WTC11 (cell line): ENCODE results near the gene ZNF786. TPM values are rescaled to one million over a fixed set of nuclear protein-coding genes. Genes with fewer than 3 reads are reported as not detected.

ENCODE experiments used
- ATAC-seq: fragments of 200-7000 bp; cut with Tn5 transposase; 2 replicates; pipeline ENCODE4 v1.10.0; 2021; ENCODE audit warnings: mild to moderate bottlenecking, moderate library complexity
- CTCF ChIA-PET: fragments of 300-600 bp; sonication (Branson Sonifier 250); formaldehyde crosslinking; loops from one replicate; lab custom pipeline; 2021; ENCODE audit warnings: antibody characterized with exemption; lab: Charles Lee
- POLR2A ChIA-PET: fragments of 350-600 bp; sonication (Branson Sonifier 250); formaldehyde crosslinking; loops from one replicate; lab custom pipeline; 2021; ENCODE audit warnings: antibody characterized with exemption; lab: Charles Lee
- DNase-seq: peaks from one replicate; pipeline ENCODE4 v3.0.0; 2021; ENCODE audit warnings: low spot score
- H3K27ac Mint-ChIP-seq: 2 replicates; pipeline ENCODE4 v1.8.0; 2021; ENCODE audit warnings: mixed read lengths
- H3K27me3 Mint-ChIP-seq: 2 replicates; pipeline ENCODE4 v1.8.0; 2021; ENCODE audit warnings: low read depth, mild to moderate bottlenecking, moderate library complexity, mixed read lengths
- H3K36me3 Mint-ChIP-seq: 2 replicates; pipeline ENCODE4 v1.8.0; 2021; ENCODE audit warnings: mixed read lengths
- H3K4me1 Mint-ChIP-seq: 2 replicates; pipeline ENCODE4 v1.8.0; 2022; ENCODE audit warnings: mixed read lengths
- H3K4me3 Mint-ChIP-seq: 2 replicates; pipeline ENCODE4 v1.8.0; 2021; ENCODE audit warnings: mild to moderate bottlenecking, moderate library complexity, mixed read lengths
- H3K9me3 Mint-ChIP-seq: 2 replicates; pipeline ENCODE4 v1.8.0; 2021; ENCODE audit warnings: mixed read lengths
- ETV6 ChIP-seq: sonication (generic); formaldehyde crosslinking; IDR thresholded peaks from 2 replicates; pipeline ENCODE4 v1.8.1; 2022; ENCODE audit warnings: mild to moderate bottlenecking, missing genetic modification reagents
- FOXJ3 ChIP-seq: sonication (generic); formaldehyde crosslinking; IDR thresholded peaks from 2 replicates; pipeline ENCODE4 v1.9.0; 2021; ENCODE audit warnings: missing genetic modification reagents, mild to moderate bottlenecking, borderline replicate concordance
- FOXK1 ChIP-seq: sonication (generic); formaldehyde crosslinking; IDR thresholded peaks from 2 replicates; pipeline ENCODE4 v1.8.0; 2022; ENCODE audit warnings: mild to moderate bottlenecking, moderate library complexity, missing genetic modification reagents
- GRHL2 ChIP-seq: fragments of 250-450 bp; sonication (Bioruptor Pico); IDR thresholded peaks from 2 replicates; pipeline ENCODE4 v1.8.0; 2022; ENCODE audit warnings: mild to moderate bottlenecking, moderate library complexity; ENCODE audit not compliant: insufficient replicate concordance, severe bottlenecking
- JUN ChIP-seq: sonication (generic); formaldehyde crosslinking; IDR thresholded peaks from 2 replicates; pipeline ENCODE4 v1.8.0; 2023; ENCODE audit warnings: mild to moderate bottlenecking, missing genetic modification reagents
- RELA ChIP-seq: sonication (generic); formaldehyde crosslinking; IDR thresholded peaks from 2 replicates; pipeline ENCODE4 v1.8.1; 2022; ENCODE audit warnings: missing genetic modification reagents, mild to moderate bottlenecking, borderline replicate concordance
- SMAD3 ChIP-seq: sonication (generic); formaldehyde crosslinking; IDR thresholded peaks from 2 replicates; pipeline ENCODE4 v1.8.0; 2022; ENCODE audit warnings: missing genetic modification reagents, mild to moderate bottlenecking, borderline replicate concordance
- SMAD4 ChIP-seq: sonication (generic); formaldehyde crosslinking; IDR thresholded peaks from 2 replicates; pipeline ENCODE4 v1.8.0; 2022; ENCODE audit warnings: mild to moderate bottlenecking, missing genetic modification reagents
- ZNF263 ChIP-seq: sonication (generic); formaldehyde crosslinking; IDR thresholded peaks from 2 replicates; pipeline ENCODE4 v1.8.1; 2022; ENCODE audit warnings: low read depth, mild to moderate bottlenecking, moderate library complexity, missing genetic modification reagents
- total RNA-seq: library from RNA; stranded (reverse); gene quantifications from 3 replicates; pipeline ENCODE4 v1.2.3, GENCODE V29; 2021
- TF ChIP-seq, protein P1 (sequence below): sonication (generic); formaldehyde crosslinking; IDR thresholded peaks from 2 replicates; pipeline ENCODE4 v1.8.1; 2023; ENCODE audit warnings: mild to moderate bottlenecking, missing genetic modification reagents, moderate library complexity
- TF ChIP-seq, protein P2 (sequence below): fragments of 250-450 bp; sonication (Bioruptor Pico); IDR thresholded peaks from 2 replicates; pipeline ENCODE4 v2.1.2; 2022; ENCODE audit warnings: mild to moderate bottlenecking, moderate library complexity
- TF ChIP-seq, protein P3 (sequence below): fragments of 250-450 bp; sonication (Bioruptor Pico); IDR thresholded peaks from 2 replicates; pipeline ENCODE4 v1.9.0; 2021; ENCODE audit warnings: mild to moderate bottlenecking
- TF ChIP-seq, protein P4 (sequence below): sonication (generic); formaldehyde crosslinking; IDR thresholded peaks from 2 replicates; pipeline ENCODE4 v1.8.1; 2022; ENCODE audit warnings: mild to moderate bottlenecking, missing genetic modification reagents, moderate library complexity, borderline replicate concordance
- TF ChIP-seq, protein P5 (sequence below): fragments of 250-450 bp; sonication (Bioruptor Pico); IDR thresholded peaks from 2 replicates; pipeline ENCODE4 v1.9.0; 2021; ENCODE audit warnings: mild to moderate bottlenecking
- TF ChIP-seq, protein P6 (sequence below): sonication (generic); formaldehyde crosslinking; IDR thresholded peaks from 2 replicates; pipeline ENCODE4 v1.8.0; 2022; ENCODE audit warnings: mild to moderate bottlenecking, missing genetic modification reagents

Gene ZNF786
- total RNA-seq, 1 experiment from 2014 or later, result 11.4 TPM

DNA sequence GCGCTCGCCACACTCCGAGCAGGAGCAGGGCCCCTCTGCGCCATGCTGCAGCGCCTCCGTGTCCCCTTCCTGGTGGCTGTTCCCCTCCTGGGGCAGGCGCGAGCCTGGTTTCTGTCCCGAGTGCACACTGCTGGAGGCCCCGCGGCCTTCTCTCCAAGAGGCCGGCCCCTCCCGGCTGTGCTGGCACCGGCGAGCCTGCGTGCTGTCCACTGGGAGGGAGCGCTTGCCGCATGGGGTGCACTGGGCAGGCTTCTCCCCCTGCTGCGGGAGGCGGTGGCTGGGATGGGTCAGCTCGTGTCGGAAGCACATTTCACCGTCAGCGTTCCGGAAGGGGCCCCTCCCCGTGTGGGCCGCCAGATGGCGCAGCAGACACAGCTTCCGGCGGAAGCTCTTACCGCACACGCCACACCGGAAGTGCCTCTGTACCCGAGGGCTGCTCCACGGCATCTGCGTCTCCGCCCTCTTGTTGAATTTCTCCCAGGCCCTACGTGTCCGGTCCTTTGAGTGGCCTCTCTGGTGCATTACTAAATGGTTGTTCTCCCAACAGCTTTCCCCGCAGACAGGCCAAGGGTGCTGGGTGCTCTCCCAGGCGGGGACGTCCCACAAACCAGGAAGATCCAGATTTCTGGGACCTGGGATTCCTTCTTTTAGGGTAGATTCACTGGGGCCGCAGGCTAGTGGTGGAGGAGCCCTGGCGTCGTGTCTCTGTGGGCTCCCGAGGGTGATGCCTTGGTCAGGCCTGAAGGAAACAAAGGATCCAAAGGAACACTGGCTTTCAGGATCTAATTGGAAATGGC lies 18.7 kb downstream of the ZNF786 start (continued):
- TF ChIP-seq ETV6 (0 out of 2 replicates have a peak, but pooled peaks have one; percentile 45), SMAD3 (peak; percentile 15; the same call in 1 of the 2 replicates), SMAD4 (CRISPR knock-in tag) (no peak), FOXK1 (no peak), JUN (no peak), ZNF263 (no peak)
- TF ChIP-seq, protein P1, sequence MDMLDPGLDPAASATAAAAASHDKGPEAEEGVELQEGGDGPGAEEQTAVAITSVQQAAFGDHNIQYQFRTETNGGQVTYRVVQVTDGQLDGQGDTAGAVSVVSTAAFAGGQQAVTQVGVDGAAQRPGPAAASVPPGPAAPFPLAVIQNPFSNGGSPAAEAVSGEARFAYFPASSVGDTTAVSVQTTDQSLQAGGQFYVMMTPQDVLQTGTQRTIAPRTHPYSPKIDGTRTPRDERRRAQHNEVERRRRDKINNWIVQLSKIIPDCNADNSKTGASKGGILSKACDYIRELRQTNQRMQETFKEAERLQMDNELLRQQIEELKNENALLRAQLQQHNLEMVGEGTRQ (CRISPR knock-in tag), result no peak
- TF ChIP-seq, protein P2, sequence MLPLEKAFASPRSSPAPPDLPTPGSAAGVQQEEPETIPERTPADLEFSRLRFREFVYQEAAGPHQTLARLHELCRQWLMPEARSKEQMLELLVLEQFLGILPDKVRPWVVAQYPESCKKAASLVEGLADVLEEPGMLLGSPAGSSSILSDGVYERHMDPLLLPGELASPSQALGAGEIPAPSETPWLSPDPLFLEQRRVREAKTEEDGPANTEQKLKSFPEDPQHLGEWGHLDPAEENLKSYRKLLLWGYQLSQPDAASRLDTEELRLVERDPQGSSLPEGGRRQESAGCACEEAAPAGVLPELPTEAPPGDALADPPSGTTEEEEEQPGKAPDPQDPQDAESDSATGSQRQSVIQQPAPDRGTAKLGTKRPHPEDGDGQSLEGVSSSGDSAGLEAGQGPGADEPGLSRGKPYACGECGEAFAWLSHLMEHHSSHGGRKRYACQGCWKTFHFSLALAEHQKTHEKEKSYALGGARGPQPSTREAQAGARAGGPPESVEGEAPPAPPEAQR (CRISPR knock-in tag), result no peak
- TF ChIP-seq, protein P3, sequence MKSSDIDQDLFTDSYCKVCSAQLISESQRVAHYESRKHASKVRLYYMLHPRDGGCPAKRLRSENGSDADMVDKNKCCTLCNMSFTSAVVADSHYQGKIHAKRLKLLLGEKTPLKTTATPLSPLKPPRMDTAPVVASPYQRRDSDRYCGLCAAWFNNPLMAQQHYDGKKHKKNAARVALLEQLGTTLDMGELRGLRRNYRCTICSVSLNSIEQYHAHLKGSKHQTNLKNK (CRISPR knock-in tag), result no peak
- TF ChIP-seq, protein P4, sequence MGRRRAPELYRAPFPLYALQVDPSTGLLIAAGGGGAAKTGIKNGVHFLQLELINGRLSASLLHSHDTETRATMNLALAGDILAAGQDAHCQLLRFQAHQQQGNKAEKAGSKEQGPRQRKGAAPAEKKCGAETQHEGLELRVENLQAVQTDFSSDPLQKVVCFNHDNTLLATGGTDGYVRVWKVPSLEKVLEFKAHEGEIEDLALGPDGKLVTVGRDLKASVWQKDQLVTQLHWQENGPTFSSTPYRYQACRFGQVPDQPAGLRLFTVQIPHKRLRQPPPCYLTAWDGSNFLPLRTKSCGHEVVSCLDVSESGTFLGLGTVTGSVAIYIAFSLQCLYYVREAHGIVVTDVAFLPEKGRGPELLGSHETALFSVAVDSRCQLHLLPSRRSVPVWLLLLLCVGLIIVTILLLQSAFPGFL, result 0 out of 2 replicates have a peak, but pooled peaks have one; percentile 17
- TF ChIP-seq, protein P5, sequence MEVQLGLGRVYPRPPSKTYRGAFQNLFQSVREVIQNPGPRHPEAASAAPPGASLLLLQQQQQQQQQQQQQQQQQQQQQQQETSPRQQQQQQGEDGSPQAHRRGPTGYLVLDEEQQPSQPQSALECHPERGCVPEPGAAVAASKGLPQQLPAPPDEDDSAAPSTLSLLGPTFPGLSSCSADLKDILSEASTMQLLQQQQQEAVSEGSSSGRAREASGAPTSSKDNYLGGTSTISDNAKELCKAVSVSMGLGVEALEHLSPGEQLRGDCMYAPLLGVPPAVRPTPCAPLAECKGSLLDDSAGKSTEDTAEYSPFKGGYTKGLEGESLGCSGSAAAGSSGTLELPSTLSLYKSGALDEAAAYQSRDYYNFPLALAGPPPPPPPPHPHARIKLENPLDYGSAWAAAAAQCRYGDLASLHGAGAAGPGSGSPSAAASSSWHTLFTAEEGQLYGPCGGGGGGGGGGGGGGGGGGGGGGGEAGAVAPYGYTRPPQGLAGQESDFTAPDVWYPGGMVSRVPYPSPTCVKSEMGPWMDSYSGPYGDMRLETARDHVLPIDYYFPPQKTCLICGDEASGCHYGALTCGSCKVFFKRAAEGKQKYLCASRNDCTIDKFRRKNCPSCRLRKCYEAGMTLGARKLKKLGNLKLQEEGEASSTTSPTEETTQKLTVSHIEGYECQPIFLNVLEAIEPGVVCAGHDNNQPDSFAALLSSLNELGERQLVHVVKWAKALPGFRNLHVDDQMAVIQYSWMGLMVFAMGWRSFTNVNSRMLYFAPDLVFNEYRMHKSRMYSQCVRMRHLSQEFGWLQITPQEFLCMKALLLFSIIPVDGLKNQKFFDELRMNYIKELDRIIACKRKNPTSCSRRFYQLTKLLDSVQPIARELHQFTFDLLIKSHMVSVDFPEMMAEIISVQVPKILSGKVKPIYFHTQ (CRISPR knock-in tag), result no peak
- TF ChIP-seq, protein P6, sequence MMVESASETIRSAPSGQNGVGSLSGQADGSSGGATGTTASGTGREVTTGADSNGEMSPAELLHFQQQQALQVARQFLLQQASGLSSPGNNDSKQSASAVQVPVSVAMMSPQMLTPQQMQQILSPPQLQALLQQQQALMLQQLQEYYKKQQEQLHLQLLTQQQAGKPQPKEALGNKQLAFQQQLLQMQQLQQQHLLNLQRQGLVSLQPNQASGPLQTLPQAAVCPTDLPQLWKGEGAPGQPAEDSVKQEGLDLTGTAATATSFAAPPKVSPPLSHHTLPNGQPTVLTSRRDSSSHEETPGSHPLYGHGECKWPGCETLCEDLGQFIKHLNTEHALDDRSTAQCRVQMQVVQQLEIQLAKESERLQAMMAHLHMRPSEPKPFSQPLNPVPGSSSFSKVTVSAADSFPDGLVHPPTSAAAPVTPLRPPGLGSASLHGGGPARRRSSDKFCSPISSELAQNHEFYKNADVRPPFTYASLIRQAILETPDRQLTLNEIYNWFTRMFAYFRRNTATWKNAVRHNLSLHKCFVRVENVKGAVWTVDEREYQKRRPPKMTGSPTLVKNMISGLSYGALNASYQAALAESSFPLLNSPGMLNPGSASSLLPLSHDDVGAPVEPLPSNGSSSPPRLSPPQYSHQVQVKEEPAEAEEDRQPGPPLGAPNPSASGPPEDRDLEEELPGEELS, result peak; percentile 58; the same call in 1 of the 2 replicates
- TF ChIP-seq, all 79 proteins: peak for 20

DNA sequence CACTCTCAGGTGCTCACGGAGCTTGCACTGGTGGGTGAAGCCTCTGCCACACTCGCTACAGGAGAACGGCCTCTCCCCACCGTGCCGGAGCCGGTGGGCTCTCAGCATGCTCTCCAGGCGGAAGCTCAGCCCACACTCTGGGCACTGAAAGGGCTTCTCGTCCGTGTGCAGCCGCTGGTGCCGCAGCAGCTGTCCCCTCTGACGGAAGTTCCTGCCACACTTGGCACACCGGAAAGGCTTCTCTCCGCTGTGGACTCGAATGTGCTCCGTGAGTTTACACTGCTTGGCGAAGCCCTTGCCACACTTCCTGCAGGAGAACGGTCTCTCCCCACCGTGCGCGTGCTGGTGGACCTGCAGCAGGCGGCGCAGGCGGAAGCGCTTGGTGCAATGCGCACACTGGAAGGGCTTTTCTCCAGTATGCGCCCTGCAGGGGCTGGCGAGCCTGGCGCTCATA lies 19.3 kb downstream of the ZNF786 start:
- ATAC-seq (no peak), DNase-seq (no peak)
- CTCF ChIA-PET, result interaction anchor here (0.5 to 2.5 kb wide), 36 partner anchors 9 to 382 kb away, joined by 3 to 18 read pairs (median 4); partner anchors contain the start of genes PDIA4, ZNF282, ZNF398 and ZNF425
- Mint-ChIP-seq H3K4me3 (no peak overlapping the region), H3K9me3 (no peaks in the 10 kb centered on the region), H3K27me3 (no peaks in the 10 kb centered on the region)
- TF ChIP-seq FOXJ3, result no peak
- no peak for TF ChIP-seq GRHL2 (CRISPR knock-in tag)
- TF ChIP-seq RELA (CRISPR knock-in tag), result 0 out of 2 replicates have a peak, but pooled peaks have one; percentile 3
- TF ChIP-seq, all 79 proteins: peak for 1
- H3K36me3 Mint-ChIP-seq, result peaks cover 41% of the 10 kb centered on the region
- no peak overlapping the region; the same call in 1 of the 2 replicates for H3K27ac Mint-ChIP-seq
- POLR2A ChIA-PET, result interaction anchor here (0.6 to 1.1 kb wide), 3 partner anchors 19 to 55 kb away, joined by 3 to 4 read pairs (median 3); partner anchors contain the start of genes PDIA4 and ZNF425
- H3K4me1 Mint-ChIP-seq, result peaks cover 7% of the 10 kb centered on the region; the same call in 1 of the 2 replicates
